Neuronal stem cell (in vitro differentiated cells): ENCODE data around the gene FAM3B.

Experiments used
- DNase-seq: peaks from one replicate; pipeline ENCODE4 v3.0.0-alpha.2; 2013; ENCODE audit warnings: low spot score
- H2AFZ ChIP-seq: one replicate; pipeline ENCODE4 v1.6.1; 2013; ENCODE audit warnings: mild to moderate bottlenecking, low read length, inconsistent platforms
- H2AK5ac ChIP-seq: 2 replicates; pipeline ENCODE4 v1.6.1; 2013; ENCODE audit warnings: low read depth, mild to moderate bottlenecking, inconsistent platforms, low read length, moderate library complexity, mixed read lengths
- H2BK120ac ChIP-seq: 2 replicates; pipeline ENCODE4 v1.6.1; 2013; ENCODE audit warnings: low read depth, mild to moderate bottlenecking, inconsistent platforms, low read length, moderate library complexity, mixed read lengths
- H2BK12ac ChIP-seq: one replicate; pipeline ENCODE4 v1.6.1; 2013; ENCODE audit warnings: low read length, inconsistent platforms
- H2BK15ac ChIP-seq: 2 replicates; pipeline ENCODE4 v1.6.1; 2013; ENCODE audit warnings: mild to moderate bottlenecking, low read length, inconsistent platforms, mixed read lengths
- H2BK5ac ChIP-seq: one replicate; pipeline ENCODE4 v1.6.1; 2013; ENCODE audit warnings: inconsistent platforms, mild to moderate bottlenecking, low read length, moderate library complexity
- H3K14ac ChIP-seq: one replicate; pipeline ENCODE4 v1.6.1; 2013; ENCODE audit warnings: low read length, inconsistent platforms
- H3K18ac ChIP-seq: 2 replicates; pipeline ENCODE4 v1.6.1; 2013; ENCODE audit warnings: low read length, inconsistent platforms
- H3K23ac ChIP-seq: 2 replicates; pipeline ENCODE4 v1.6.1; 2013; ENCODE audit warnings: low read depth, mild to moderate bottlenecking, mixed read lengths, low read length, inconsistent platforms; ENCODE audit not compliant: poor library complexity
- H3K27ac ChIP-seq: replicated peaks from 3 replicates; pipeline ENCODE4 v1.5.1; 2013; ENCODE audit warnings: low read length, inconsistent platforms
- H3K27me3 ChIP-seq, 3 experiments: 2 replicates each; pipeline ENCODE4 v1.6.1; 2013; ENCODE audit warnings: low read length in 3 of 3, mild to moderate bottlenecking in 2 of 3, inconsistent platforms in 1 of 3, low read depth in 1 of 3, mixed read lengths in 1 of 3, moderate library complexity in 1 of 3; ENCODE audit not compliant: control insufficient read depth in 3 of 3, insufficient read depth in 3 of 3
- H3K36me3 ChIP-seq, 2 donors: replicated peaks in 1 of 2; 2 replicates each; pipeline ENCODE4 v1.6.1; 2013; ENCODE audit warnings: low read length in 2 of 2; ENCODE audit not compliant: control insufficient read depth in 2 of 2, insufficient read depth in 2 of 2
- H3K4ac ChIP-seq: 2 replicates; pipeline ENCODE4 v1.6.1; 2013; ENCODE audit warnings: inconsistent platforms, mild to moderate bottlenecking, low read length, moderate library complexity
- H3K4me1 ChIP-seq, 2 donors: 1 replicate in 1 of 2; 2 replicates in 1 of 2; pipeline ENCODE4 v1.6.1; 2013; ENCODE audit warnings: low read length in 2 of 2, low read depth in 1 of 2; ENCODE audit not compliant: control insufficient read depth in 2 of 2, insufficient read depth in 1 of 2
- H3K4me2 ChIP-seq: one replicate; pipeline ENCODE4 v1.6.1; 2013; ENCODE audit warnings: mild to moderate bottlenecking, low read length, inconsistent platforms; ENCODE audit not compliant: insufficient read depth, poor library complexity, severe bottlenecking
- H3K4me3 ChIP-seq, 2 donors: 2 replicates each; pipeline ENCODE4 v1.5.1; 2013; ENCODE audit warnings: low read length in 2 of 2, mild to moderate bottlenecking in 2 of 2, inconsistent platforms in 1 of 2, moderate library complexity in 1 of 2
- H3K79me1 ChIP-seq: one replicate; pipeline ENCODE4 v1.6.1; 2013; ENCODE audit warnings: low read depth, mild to moderate bottlenecking, inconsistent platforms, low read length, moderate library complexity
- H3K9ac ChIP-seq: one replicate; pipeline ENCODE4 v1.6.1; 2013; ENCODE audit warnings: mild to moderate bottlenecking, low read depth, low read length, inconsistent platforms; ENCODE audit not compliant: poor library complexity
- H3K9me3 ChIP-seq, 2 donors: replicated peaks in 1 of 2; 2 replicates each; pipeline versions ENCODE3 to v1.6.1; 2013; ENCODE audit warnings: low read length in 2 of 2, mild to moderate bottlenecking in 2 of 2, inconsistent platforms in 1 of 2, low read depth in 1 of 2, mixed read lengths in 1 of 2, moderate library complexity in 1 of 2; ENCODE audit not compliant: control insufficient read depth in 2 of 2, insufficient read depth in 1 of 2
- H4K8ac ChIP-seq: one replicate; pipeline ENCODE4 v1.6.1; 2013; ENCODE audit warnings: low read depth, mild to moderate bottlenecking, inconsistent platforms, low read length, moderate library complexity
- H4K91ac ChIP-seq: one replicate; pipeline ENCODE4 v1.6.1; 2013; ENCODE audit warnings: low read length, low read depth, mild to moderate bottlenecking, inconsistent platforms; ENCODE audit not compliant: poor library complexity
- WGBS, 2 donors: extraction: QIAGEN DNeasy Blood & Tissue Kit; methylation state at CpG; one replicate each; pipeline ENCODE4 v1.1.7; 2013; ENCODE audit warnings: missing lambda C conversion rate in 2 of 2, mixed read lengths in 1 of 2; ENCODE audit not compliant: insufficient read length in 2 of 2, insufficient replicate concordance in 1 of 2; ENCODE audit errors: extremely low coverage in 2 of 2; 5-methylcytosine and 5-hydroxymethylcytosine counted together

The FAM3B gene

DNA sequence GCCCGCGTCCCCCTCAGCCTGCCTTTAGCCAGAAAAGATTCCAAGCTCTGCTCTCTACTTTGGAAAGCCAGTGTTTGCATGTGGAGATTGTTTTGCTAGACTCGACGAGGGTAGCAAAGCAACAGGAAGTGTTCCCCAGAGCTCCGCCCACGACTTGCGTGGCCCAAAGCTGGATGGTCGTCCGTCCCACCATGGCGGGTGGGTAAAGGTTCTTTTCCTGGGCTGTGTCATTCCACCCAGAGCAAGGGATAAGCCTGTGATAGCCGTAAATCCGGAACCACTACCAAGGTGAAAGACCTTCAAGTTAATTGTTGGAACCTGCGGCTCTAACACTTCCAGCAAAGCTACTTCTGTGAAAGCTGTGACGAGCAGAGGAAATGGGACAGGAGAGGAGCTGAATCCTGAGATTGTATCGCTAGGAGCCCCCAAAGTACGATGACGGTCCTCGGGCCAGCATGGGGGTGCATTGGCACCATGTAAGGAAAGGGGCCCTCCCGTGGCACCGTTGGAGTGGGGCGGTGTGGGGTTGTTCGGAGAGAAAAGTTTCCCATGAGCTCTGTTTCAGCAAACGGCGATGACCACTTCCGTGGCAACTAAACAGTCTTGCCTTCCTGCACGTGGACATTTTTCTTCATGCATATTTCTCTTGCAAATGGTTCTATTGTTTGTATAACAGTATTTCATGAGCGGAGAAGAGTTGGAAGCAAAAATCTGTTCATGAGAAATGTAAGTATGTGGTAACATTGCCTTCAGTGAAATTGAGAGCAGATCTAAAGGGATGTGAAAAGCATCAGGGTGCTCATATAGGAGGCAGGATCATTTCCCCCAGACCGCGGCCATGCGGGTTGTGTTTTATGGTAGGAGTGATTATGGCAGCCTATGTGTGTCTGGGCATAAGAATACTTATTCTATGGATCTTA, 53.6 kb downstream of the FAM3B start:
- Histone ChIP-seq H3K14ac (no peak overlapping the region), H3K23ac (no peak overlapping the region), H2BK5ac (no peak overlapping the region), H3K36me3 (no peaks in the 10 kb centered on the region), H2AFZ (no peak overlapping the region), H4K8ac (no peak overlapping the region), H3K4ac (no peak overlapping the region), H2BK12ac (no peak overlapping the region), H3K18ac (peak overlapping the region; percentile 68), H3K4me1 (peaks cover 0 to 3% of the 10 kb centered on the region in 2 donors), H3K27me3 (peaks cover 0 to 17% (median 0%) of the 10 kb centered on the region in 3 experiments), H3K4me2 (peak overlapping the region; percentile 72), H3K27ac (no peak overlapping the region), H2BK15ac (no peak overlapping the region), H3K4me3 (no peak overlapping the region), H2AK5ac (no peak overlapping the region), H4K91ac (no peak overlapping the region), H3K9ac (no peak overlapping the region), H3K79me1 (no peaks in the 10 kb centered on the region), H3K9me3 (no peaks in the 10 kb centered on the region), H2BK120ac (no peak overlapping the region)
- no CpG with 5 or more reads among the region's 30 CpGs for WGBS, 2 donors
- DNase-seq = no peak

- Histone ChIP-seq H2BK15ac (no peak overlapping the region), H3K27me3 (peaks cover 0 to 17% (median 0%) of the 10 kb centered on the region in 3 experiments), H3K9ac (no peak overlapping the region), H3K27ac (no peak overlapping the region), H3K14ac (no peak overlapping the region), H3K79me1 (no peaks in the 10 kb centered on the region), H3K4me2 (no peak overlapping the region), H3K9me3 (no peaks in the 10 kb centered on the region), H4K8ac (no peak overlapping the region), H3K4ac (no peak overlapping the region), H3K4me1 (peaks cover 0 to 6% of the 10 kb centered on the region in 2 donors), H2BK120ac (no peak overlapping the region), H2AK5ac (no peak overlapping the region), H3K36me3 (no peaks in the 10 kb centered on the region), H3K23ac (no peak overlapping the region), H2BK5ac (no peak overlapping the region), H2AFZ (no peak overlapping the region), H4K91ac (no peak overlapping the region), H3K18ac (no peak overlapping the region), H2BK12ac (no peak overlapping the region), H3K4me3 (no peak overlapping the region)
- DNase-seq = no peak
- 100% methylated on average over 2 of the region's 12 CpGs for WGBS, 2 donors
These were observed 54.5 kb downstream of the FAM3B start for GRCh38 chr21:41370840-41371684.

GRCh38 chr21:41371685-41372030, 55.1 kb downstream of the FAM3B start:
- Histone ChIP-seq H3K4me2 (no peak overlapping the region), H3K36me3 (no peaks in the 10 kb centered on the region), H3K23ac (no peak overlapping the region), H2BK12ac (no peak overlapping the region), H4K91ac (no peak overlapping the region), H3K4me1 (peaks cover 0 to 6% of the 10 kb centered on the region in 2 donors), H2AK5ac (no peak overlapping the region), H2BK15ac (no peak overlapping the region), H3K27me3 (peaks cover 0 to 17% (median 0%) of the 10 kb centered on the region in 3 experiments), H4K8ac (no peak overlapping the region), H3K9me3 (no peaks in the 10 kb centered on the region), H3K4ac (no peak overlapping the region), H2BK120ac (no peak overlapping the region), H3K79me1 (no peaks in the 10 kb centered on the region), H3K4me3 (no peak overlapping the region), H2AFZ (no peak overlapping the region), H3K14ac (no peak overlapping the region), H3K27ac (no peak overlapping the region), H2BK5ac (no peak overlapping the region), H3K9ac (no peak overlapping the region), H3K18ac (no peak overlapping the region)
- DNase-seq = no peak
- WGBS, 2 donors = no CpG with 5 or more reads among the region's 7 CpGs

DNA sequence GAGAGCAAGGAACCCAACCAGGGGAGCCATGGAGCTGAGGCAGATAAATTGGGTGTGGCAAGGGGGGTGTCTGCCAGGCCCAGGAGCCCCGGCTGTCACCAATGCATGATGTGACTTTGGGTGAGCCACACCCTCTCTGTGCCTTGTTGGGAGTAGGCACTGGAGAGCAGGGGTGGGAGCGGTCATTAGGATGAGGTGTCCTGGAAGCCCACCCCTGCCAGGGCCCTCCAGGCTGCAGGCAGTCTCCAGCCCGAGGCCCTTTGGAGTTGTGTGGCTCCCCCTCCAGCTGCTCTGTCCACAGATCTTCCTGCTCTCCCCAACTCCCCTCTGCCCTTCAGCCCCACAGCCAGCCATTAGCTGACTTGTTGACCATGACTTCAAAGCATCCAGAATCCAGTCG, 56.7 kb downstream of the FAM3B start:
- Histone ChIP-seq H3K36me3 (no peaks in the 10 kb centered on the region), H4K8ac (no peak overlapping the region), H3K79me1 (no peaks in the 10 kb centered on the region), H2AFZ (no peak overlapping the region), H3K9ac (no peak overlapping the region), H3K14ac (no peak overlapping the region), H2AK5ac (no peak overlapping the region), H2BK12ac (no peak overlapping the region), H3K4me3 (no peak overlapping the region), H2BK120ac (no peak overlapping the region), H2BK5ac (no peak overlapping the region), H3K23ac (no peak overlapping the region), H3K4ac (no peak overlapping the region), H4K91ac (no peak overlapping the region), H2BK15ac (no peak overlapping the region), H3K18ac (no peak overlapping the region), H3K4me2 (no peak overlapping the region), H3K27ac (no peak overlapping the region), H3K4me1 (peaks cover 0 to 6% of the 10 kb centered on the region in 2 donors), H3K9me3 (no peaks in the 10 kb centered on the region), H3K27me3 (peaks cover 0 to 14% (median 0%) of the 10 kb centered on the region in 3 experiments)
- no CpG with 5 or more reads among the region's 4 CpGs for WGBS, 2 donors
- no peak for DNase-seq
